Activated CD4-positive, CD25-positive, alpha-beta regulatory T cell treated with anti-CD3 and anti-CD28 coated beads, Interleukin-2, amount 50 U/mL, for 72 hours (primary cell): ENCODE results near the gene PIP4K2A.
A peak's percentile ranks its signal among the peaks of the same experiment; 100 is the strongest.
"Not testable (repeated sequence)": the region's sequence is repeated elsewhere in the genome, so short reads cannot be mapped to it uniquely, and the experiment has no call there.

Experiments used
- DNase-seq: peaks from one replicate; pipeline ENCODE4 v3.0.0; 2021

Gene PIP4K2A

GRCh38 chr10:22718659-22719058 lies 4.3 kb upstream of the PIP4K2A start:
- DNase-seq, result not testable (repeated sequence)

- DNase-seq, result no peak
These were observed 3.4 kb upstream of the PIP4K2A start for GRCh38 chr10:22717728-22718127.

DNA sequence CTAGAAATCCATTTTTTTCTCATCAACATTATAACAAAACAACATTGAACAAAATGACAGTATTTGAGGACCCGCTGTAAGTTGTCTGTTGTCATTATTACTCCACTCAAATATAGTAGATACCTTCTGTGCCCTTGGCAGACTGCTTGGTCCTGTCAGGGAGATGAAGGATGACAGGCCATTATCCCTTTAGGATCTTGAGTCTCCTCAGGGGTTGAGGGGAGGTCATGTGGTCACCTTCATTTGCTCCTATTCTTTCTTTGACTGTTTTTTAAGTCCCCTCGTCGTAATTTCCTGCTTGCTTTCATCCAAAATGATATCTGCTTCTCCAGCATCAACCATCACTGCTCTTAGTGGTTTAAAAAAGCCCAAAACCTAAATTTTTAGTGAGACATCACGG lies 2.6 kb upstream of the PIP4K2A start:
- DNase-seq, result no peak

- DNase-seq, result no peak
These were observed 880 bp upstream of the PIP4K2A start for GRCh38 chr10:22715290-22715625.

- peak; percentile 61 for DNase-seq
These were observed 412 bp downstream of the PIP4K2A start for GRCh38 chr10:22713853-22714478.

- peak; percentile 62 for DNase-seq
These were observed 1.2 kb downstream of the PIP4K2A start for GRCh38 chr10:22712956-22713852.

GRCh38 chr10:22712211-22712955 lies 2.0 kb downstream of the PIP4K2A start:
- no peak for DNase-seq

DNA sequence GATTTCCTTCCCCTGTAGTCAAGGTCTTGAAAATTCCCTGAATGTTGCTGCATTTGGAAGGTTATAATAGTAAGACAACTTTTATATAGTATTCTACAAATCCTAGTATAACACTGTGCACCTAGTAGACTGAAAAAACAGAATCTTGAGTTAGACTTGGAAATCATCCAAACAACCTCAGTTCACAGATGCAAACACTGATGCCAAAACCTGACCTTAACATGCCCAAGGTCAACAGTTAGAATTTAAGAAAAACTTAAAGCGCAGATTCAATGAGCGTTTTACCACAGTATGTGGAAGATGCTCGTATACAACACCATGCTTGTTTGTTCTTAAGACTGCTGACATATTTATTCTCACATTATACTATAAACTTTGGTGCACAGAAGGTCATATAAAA lies 3.0 kb downstream of the PIP4K2A start:
- DNase-seq, result no peak

DNA sequence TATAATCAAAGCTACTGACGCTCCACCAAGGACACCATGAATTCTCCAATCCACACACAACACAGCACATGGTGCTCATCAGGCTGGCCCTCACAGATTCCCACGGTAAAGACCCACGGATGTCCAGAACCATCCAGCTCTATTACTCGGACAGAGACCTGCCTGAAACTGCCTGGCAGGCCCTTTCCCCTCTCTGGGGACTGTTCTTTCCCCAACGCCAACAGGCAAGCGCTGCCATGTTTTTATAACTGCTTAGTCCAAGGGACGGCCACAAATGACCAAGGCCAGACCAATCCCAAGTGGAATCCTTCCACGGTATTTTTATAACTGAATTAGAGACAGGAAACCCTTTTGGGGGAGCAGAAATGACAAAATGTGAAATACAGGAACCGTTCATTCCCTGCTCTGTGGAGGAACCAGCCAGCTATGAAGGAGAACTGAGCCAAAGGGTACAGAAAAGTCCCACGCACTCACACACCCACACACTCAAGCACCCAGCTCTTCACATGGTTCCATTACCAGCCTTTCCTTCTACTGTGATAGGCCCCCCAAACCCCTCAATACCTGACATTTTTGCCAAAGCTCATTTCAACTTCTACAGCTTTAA lies 4.1 kb downstream of the PIP4K2A start:
- no peak for DNase-seq

DNA sequence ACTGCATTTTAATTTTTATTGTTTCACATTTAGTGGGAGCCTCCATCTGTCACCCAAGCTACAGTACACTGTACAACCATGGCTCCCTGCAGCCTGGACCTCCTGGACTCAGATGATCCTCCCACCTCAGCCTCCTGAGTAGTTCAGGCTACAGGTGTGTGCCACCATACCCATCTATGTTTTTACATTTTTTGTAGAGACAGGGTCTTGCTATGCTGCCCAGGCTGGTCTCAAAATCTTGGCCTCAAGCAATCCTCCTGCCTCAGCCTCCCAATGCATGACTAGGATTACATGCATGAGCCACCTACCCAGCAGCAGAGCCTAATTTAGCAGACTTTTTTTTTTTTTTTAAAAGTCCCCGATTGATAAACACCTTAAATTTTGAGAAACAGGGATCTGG lies 5.6 kb downstream of the PIP4K2A start:
- no peak for DNase-seq

DNA sequence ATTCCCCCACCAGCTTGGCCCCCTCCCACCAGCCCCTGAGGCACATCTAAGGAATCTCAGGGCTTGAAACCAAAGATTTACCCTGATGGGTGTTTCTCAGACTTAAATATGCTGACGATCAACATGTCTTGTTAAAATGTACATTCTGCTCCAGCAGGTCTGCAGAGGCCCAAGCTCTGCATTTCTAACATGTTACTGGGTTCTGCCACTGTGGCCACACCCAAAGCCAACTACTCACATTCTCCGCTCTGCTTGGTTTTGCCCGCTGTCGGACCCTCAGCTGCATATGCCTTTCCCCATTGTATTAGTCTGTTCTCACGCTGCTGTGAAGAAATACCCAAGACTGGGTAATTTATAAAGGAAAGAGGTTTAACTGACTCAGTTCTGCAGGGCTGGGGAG lies 8.9 kb downstream of the PIP4K2A start:
- no peak for DNase-seq

- no peak for DNase-seq
These were observed 9.4 kb downstream of the PIP4K2A start for GRCh38 chr10:22704942-22705341.

DNA sequence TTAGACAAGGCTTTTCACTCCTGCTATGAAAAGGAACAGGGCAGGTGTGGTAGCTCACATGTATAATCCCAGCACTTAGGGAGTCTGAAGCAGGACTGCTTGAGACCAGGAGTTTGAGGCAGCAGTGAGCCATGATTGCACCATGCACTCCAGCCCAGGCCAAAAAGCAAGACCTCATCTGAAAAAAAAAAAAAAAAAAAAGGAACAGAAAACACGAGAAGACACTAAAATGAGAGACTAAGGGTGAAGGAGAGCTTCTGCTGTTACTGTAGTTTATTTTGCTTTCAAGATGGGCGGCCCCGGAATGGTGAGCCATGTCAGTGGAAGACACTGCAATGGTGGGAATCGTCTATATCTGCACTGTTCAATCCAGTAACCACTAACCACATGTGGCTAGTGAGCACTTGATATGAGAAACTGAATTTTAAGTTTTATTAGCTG lies 9.9 kb downstream of the PIP4K2A start:
- DNase-seq, result no peak

DNA sequence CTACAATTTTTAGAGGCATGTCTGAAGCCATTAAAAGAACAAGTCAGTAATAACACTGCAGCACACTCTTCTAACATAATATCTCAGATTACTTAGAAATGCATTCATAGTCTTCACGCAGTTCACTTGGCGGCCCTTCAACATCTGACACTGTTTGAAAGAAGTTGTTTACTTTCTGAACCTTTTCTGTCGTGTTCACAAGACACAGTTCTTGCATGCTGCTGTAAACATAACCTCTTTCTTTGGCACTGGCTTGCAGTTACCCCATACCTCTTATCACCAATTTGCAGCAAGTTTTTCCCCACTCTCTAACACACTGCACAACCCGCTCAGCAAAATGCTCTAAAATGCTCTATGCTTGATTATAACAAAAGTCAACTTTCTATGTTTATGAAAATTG lies 12.0 kb downstream of the PIP4K2A start:
- DNase-seq, result no peak

- DNase-seq, result no peak
These were observed 13.1 kb downstream of the PIP4K2A start for GRCh38 chr10:22701132-22701826.

GRCh38 chr10:22700489-22700888 lies 13.9 kb downstream of the PIP4K2A start:
- no peak for DNase-seq

GRCh38 chr10:22699976-22700375 lies 14.4 kb downstream of the PIP4K2A start:
- DNase-seq, result no peak

- DNase-seq, result no peak
These were observed 15.4 kb downstream of the PIP4K2A start for GRCh38 chr10:22698941-22699440.

DNA sequence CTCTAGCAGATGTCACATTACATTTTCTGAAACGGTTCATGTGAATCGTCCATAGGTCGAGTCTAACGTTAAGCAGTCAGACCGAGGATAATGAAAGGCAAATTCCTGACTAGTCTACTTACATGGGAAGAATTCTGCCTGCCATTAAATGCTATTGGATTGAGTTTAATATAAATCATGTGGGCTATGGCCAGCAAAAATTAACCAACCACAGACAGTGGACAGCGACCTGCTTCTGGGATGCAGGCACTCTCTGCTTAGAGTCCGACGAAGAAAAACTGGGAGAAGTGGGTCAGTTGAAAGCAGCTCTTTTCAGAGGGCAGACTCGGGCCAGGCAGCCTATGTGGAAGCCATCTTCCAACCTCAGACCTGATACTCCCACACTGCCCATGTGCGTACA lies 16.6 kb downstream of the PIP4K2A start:
- no peak for DNase-seq

GRCh38 chr10:22697101-22697500 lies 17.3 kb downstream of the PIP4K2A start:
- DNase-seq, result no peak

DNA sequence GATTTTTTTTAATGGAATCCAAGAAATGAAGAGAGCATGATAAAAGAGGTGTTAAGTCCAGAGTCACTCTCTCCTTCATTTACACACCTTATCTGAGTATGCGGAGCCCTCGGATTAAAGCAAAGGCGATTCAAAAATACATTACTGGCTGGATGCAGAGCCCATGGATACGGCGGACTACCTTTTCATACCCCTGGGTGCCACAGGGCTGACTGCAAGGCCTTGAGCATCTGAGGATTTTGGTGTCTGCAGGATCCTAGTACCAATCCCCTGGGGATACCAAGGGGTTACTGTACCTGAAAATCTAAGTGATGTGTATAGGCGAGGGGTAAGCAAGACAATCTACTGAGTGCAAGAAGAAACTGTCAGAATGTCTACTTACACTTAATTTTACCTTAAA lies 20.5 kb downstream of the PIP4K2A start:
- no peak for DNase-seq

- no peak for DNase-seq
These were observed 21.0 kb downstream of the PIP4K2A start for GRCh38 chr10:22693371-22693784.
